ENCODE measurements around the gene IFITM1.
"Not testable (repeated sequence)": the region's sequence is repeated elsewhere in the genome, so short reads cannot be mapped to it uniquely, and the experiment has no call there.

Gene IFITM1

GRCh38 chr11:285021-285893 is 28.6 kb upstream of the IFITM1 start:
- Histone ChIP-seq H3K36me3 (no peaks in the 10 kb centered on the region), H3K9me3 (no peaks in the 10 kb centered on the region), H3K27ac (no peak overlapping the region), H3K27me3 (peaks cover 0 to 60% of the 10 kb centered on the region in 2 donors), H3K4me3 (no peak overlapping the region), H3K4me1 (peaks cover 0 to 34% (median 24%) of the 10 kb centered on the region in 4 donors)
- peak in 1 of 2 donors; percentile 49 for DNase-seq
- TF ChIP-seq, protein P1, sequence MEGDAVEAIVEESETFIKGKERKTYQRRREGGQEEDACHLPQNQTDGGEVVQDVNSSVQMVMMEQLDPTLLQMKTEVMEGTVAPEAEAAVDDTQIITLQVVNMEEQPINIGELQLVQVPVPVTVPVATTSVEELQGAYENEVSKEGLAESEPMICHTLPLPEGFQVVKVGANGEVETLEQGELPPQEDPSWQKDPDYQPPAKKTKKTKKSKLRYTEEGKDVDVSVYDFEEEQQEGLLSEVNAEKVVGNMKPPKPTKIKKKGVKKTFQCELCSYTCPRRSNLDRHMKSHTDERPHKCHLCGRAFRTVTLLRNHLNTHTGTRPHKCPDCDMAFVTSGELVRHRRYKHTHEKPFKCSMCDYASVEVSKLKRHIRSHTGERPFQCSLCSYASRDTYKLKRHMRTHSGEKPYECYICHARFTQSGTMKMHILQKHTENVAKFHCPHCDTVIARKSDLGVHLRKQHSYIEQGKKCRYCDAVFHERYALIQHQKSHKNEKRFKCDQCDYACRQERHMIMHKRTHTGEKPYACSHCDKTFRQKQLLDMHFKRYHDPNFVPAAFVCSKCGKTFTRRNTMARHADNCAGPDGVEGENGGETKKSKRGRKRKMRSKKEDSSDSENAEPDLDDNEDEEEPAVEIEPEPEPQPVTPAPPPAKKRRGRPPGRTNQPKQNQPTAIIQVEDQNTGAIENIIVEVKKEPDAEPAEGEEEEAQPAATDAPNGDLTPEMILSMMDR (IDR thresholded peaks at IDR 0.05), result no peak
- intact Hi-C loops (cut with DNase I; ENCODE audit: low total_unique reads), result no loop called here

- no peak overlapping the region for H3K27ac ChIP-seq
- intact Hi-C loops (cut with DNase I; ENCODE audit: low total_unique reads), result no loop called here
- peak in 1 of 2 donors; percentile 43 for DNase-seq
- no peaks in the 10 kb centered on the region for H3K9me3 ChIP-seq
- no peak overlapping the region for H3K4me3 ChIP-seq
- TF ChIP-seq, protein P1 (IDR thresholded peaks at IDR 0.05), result no peak
- H3K4me1 ChIP-seq, result peaks cover 0 to 28% (median 23%) of the 10 kb centered on the region in 4 donors
- H3K27me3 ChIP-seq, result peaks cover 0 to 54% of the 10 kb centered on the region in 2 donors
- H3K36me3 ChIP-seq, result peaks cover 0 to 3% (median 0%) of the 10 kb centered on the region in 3 donors
These were observed 28.0 kb upstream of the IFITM1 start for GRCh38 chr11:285894-286220.

- H3K27me3 ChIP-seq, result peaks cover 0 to 41% of the 10 kb centered on the region in 2 donors
- H3K4me3 ChIP-seq; H3K27ac ChIP-seq; intact Hi-C loops (cut with DNase I; ENCODE audit: low total_unique reads); H3K9me3 ChIP-seq: not testable (repeated sequence)
- H3K4me1 ChIP-seq, result peaks cover 0 to 21% (median 18%) of the 10 kb centered on the region in 4 donors
- peak in 1 of 2 donors; percentile 49 for DNase-seq
- peaks cover 0 to 11% (median 4%) of the 10 kb centered on the region in 3 donors for H3K36me3 ChIP-seq
These were observed 26.6 kb upstream of the IFITM1 start for GRCh38 chr11:286977-287820.

DNA sequence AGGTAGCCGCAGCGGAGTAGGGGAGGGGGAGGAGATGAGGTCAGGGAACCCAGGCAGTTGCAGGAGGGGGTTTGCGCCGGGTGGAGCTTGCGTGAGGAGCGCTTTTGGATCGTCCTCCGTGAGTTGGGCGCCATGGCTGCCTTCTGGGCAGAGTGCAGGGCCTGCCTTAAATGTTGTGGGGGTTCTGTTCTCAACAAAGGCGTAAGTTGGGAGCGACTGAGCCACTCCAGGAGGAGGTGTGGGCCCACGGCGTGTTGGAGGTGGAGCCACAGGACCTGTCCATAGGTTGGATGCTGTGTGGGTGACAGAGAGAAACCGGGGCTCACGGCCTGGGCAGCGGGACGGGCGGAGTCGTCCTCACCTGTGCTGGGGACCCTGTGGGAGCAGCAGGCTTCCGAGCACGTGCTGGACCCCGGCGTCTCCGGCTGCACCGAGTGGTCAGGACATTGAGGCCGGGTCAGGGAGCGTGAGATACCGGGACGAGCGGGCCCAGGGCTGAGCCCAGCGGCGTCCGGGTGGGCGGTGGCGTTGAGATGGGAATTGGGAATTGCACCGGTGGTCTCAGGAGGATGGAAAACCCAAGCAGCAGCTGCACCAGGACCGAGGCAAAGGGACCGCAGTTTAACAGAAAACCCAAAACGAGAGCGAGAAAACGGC is 25.9 kb upstream of the IFITM1 start:
- Histone ChIP-seq H3K4me1 (peaks cover 0 to 21% (median 18%) of the 10 kb centered on the region in 4 donors), H3K27me3 (peaks cover 0 to 33% of the 10 kb centered on the region in 2 donors), H3K27ac (peak overlapping the region; percentile 57 to 79), H3K4me3 (peak overlapping the region; percentile 69 to 95), H3K9me3 (no peaks in the 10 kb centered on the region), H3K36me3 (peaks cover 0 to 19% (median 5%) of the 10 kb centered on the region in 3 donors)
- TF ChIP-seq, protein P1 (IDR thresholded peaks at IDR 0.05), result no peak
- peak; percentile 23 to 66 for DNase-seq
- intact Hi-C loops (cut with DNase I; ENCODE audit: low total_unique reads), result no loop called here

DNA sequence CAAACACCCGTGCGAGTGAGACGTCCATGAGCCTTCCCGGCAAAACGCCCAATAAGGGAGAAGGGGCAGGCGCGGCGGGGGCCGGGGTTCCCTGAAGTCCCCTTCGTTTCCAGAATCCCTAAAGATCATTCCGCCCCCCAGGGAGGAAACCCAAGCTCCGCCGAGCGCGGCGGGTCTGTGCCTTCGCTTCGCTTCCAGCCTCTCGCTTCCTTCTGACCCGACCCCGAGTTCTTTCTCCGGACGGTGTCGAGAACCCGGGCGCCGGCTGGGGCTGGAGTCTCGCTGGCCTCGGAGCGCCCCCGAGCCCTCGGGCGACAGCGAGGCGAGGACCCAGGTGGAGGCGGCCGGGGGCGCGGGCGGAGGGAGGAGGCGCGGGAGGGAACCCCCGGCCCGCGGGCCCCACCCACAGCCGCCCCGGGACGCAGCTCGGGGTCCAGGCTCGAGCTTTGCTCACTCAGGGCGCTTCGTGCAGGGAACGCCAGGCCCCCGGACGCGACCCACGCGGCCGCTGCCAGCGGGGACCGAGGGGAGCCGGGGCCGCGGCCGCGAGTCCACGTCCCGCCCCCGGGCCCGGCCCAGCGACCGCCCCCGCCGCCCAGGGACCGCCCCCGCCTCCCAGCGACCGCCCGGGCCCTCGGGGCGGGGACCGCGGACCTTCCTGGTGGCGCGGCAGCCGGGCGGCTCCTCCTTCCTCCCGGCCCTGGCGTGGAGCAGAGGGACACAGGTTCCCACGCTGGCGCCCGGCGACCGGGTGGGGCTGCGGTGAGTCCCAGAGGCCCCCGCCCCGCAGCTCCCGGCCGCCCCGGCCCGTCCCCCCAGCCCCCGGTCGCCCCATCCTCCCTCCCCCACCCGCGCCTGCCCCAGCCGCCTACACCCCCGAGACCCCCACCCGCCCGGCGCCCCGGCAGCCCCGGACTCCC is 25.1 kb upstream of the IFITM1 start, which contains the start of gene PGGHG:
Gene PGGHG, plus strand, starts transcription at position 649 of the 920 bp plus-strand sequence. CDS start 691 bp downstream, outside the sequence.
- H3K36me3 ChIP-seq, result peaks cover 0 to 27% (median 5%) of the 10 kb centered on the region in 3 donors
- H3K4me3 ChIP-seq, result peak within 1 kb of the TSS; percentile 69 to 95
- peaks cover 0 to 21% (median 18%) of the 10 kb centered on the region in 4 donors for H3K4me1 ChIP-seq
- no peaks in the 10 kb centered on the region for H3K9me3 ChIP-seq
- DNase-seq, result peak; percentile 68 to 86
- peaks cover 0 to 27% of the 10 kb centered on the region in 2 donors for H3K27me3 ChIP-seq
- intact Hi-C loops (cut with DNase I; ENCODE audit: low total_unique reads), result no loop called here
- peak within 1 kb of the TSS; percentile 67 to 79 for H3K27ac ChIP-seq
- TF ChIP-seq, protein P1 (IDR thresholded peaks at IDR 0.05), result no peak
